ENCODE measurements around the gene TRIM54.
"Not testable (repeated sequence)": the region's sequence is repeated elsewhere in the genome, so short reads cannot be mapped to it uniquely, and the experiment has no call there.

Gene TRIM54

GRCh38 chr2:27261241-27261925 lies 20.8 kb upstream of the TRIM54 start:
- DNase-seq = no peak

- DNase-seq = no peak
Observed at GRCh38 chr2:27261926-27262298, 20.3 kb upstream of the TRIM54 start.

GRCh38 chr2:27262379-27263286 lies 19.6 kb upstream of the TRIM54 start, which contains the start of gene SLC30A3:
Gene SLC30A3 (minus strand): TSS chr2:27263047. CDS start chr2:27262906, 141 bp downstream.
- peak; percentile 76 for DNase-seq

- DNase-seq = peak; percentile 29
Observed at GRCh38 chr2:27263287-27264252, 18.7 kb upstream of the TRIM54 start.

GRCh38 chr2:27264253-27264752 lies 17.9 kb upstream of the TRIM54 start:
- peak; percentile 44 for DNase-seq

- peak; percentile 76 for DNase-seq
Observed at GRCh38 chr2:27264753-27265535, 17.3 kb upstream of the TRIM54 start.

GRCh38 chr2:27265536-27265870 lies 16.7 kb upstream of the TRIM54 start:
- no peak for DNase-seq

- not testable (repeated sequence) for DNase-seq
Observed at GRCh38 chr2:27268296-27268695, 13.9 kb upstream of the TRIM54 start.

- no peak for DNase-seq
Observed at GRCh38 chr2:27270131-27270530, 12.1 kb upstream of the TRIM54 start.

- no peak for DNase-seq
Observed at GRCh38 chr2:27270670-27271069, 11.6 kb upstream of the TRIM54 start.

- DNase-seq = no peak
Observed at GRCh38 chr2:27271631-27272340, 10.4 kb upstream of the TRIM54 start.

- DNase-seq = not testable (repeated sequence)
Observed at GRCh38 chr2:27272537-27273522, 9.4 kb upstream of the TRIM54 start.

GRCh38 chr2:27275211-27276150 lies 6.7 kb upstream of the TRIM54 start, which contains the start of gene DNAJC5G:
Gene DNAJC5G (plus strand): TSS chr2:27275433. CDS start chr2:27276729, 1,296 bp downstream.
- DNase-seq = no peak

- no peak for DNase-seq
Observed at GRCh38 chr2:27278010-27278409, 4.2 kb upstream of the TRIM54 start.

GRCh38 chr2:27280826-27281225 lies 1.4 kb upstream of the TRIM54 start:
- no peak for DNase-seq

- DNase-seq = no peak
Observed at GRCh38 chr2:27281442-27281841, 787 bp upstream of the TRIM54 start.

GRCh38 chr2:27282892-27283291 lies 663 bp downstream of the TRIM54 start:
- DNase-seq = no peak

- no peak for DNase-seq
Observed at GRCh38 chr2:27284996-27285395, 2.8 kb downstream of the TRIM54 start.

GRCh38 chr2:27285481-27285880 lies 3.3 kb downstream of the TRIM54 start:
- no peak for DNase-seq
